HG03108 (cell line): Measurements from ENCODE around the gene CFAP97.
"Not testable (repeated sequence)": the region's sequence is repeated elsewhere in the genome, so short reads cannot be mapped to it uniquely, and the experiment has no call there.

Source experiments
- ATAC-seq: cut with Tn5 transposase; IDR thresholded peaks from one replicate; pipeline ENCODE4 v1.9.1; 2021; ENCODE audit warnings: moderate library complexity; ENCODE audit not compliant: unreplicated experiment

Gene CFAP97

GRCh38 chr4:185142912-185143600, 60.7 kb downstream of the CFAP97 start, which contains the start of gene SLC25A4:
Gene SLC25A4 (plus strand): TSS chr4:185143266. CDS start chr4:185143373, 107 bp downstream.
- ATAC-seq: peak; percentile 96

DNA sequence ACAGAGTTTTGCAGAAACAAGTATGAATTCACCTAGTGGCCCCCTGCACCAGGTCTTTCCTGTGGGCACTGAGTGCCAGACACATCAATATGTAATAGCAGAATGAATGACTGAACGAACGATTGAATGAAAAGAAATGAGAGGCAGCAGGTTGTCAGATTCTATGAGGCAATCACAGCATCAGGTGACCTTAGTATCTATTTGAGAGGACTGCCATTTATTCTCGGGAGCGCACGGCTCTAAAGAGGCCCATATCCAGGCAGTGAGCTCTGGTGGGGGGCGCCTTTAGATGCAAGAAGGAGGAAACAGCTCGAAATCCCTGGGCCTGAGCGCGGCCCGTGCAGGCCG, 61.3 kb downstream of the CFAP97 start:
- no peak for ATAC-seq

DNA sequence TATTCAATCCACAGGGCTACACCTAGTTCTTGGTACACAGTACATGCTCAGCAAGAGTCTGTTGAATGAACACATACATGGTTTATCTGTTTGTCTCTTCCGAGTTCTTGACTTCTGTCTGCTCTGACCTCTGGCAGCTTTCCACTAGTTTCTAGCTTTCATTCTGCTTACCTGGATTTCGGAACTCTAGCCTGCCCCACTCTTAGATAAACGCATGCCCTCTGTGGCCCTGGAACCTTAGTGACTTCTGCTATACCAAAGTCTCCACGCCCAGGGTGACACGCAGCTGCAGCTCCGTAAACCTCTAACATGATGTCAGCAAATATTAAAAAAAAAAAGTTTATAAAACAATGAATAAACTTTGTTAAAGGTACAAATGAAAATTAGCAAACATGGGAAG, 62.0 kb downstream of the CFAP97 start:
- no peak for ATAC-seq

GRCh38 chr4:185139736-185140135, 64.1 kb downstream of the CFAP97 start:
- no peak for ATAC-seq

- ATAC-seq: no peak
Measured at GRCh38 chr4:185138161-185138560, 65.6 kb downstream of the CFAP97 start.

- ATAC-seq: no peak
Measured at GRCh38 chr4:185137233-185137925, 66.4 kb downstream of the CFAP97 start.

DNA sequence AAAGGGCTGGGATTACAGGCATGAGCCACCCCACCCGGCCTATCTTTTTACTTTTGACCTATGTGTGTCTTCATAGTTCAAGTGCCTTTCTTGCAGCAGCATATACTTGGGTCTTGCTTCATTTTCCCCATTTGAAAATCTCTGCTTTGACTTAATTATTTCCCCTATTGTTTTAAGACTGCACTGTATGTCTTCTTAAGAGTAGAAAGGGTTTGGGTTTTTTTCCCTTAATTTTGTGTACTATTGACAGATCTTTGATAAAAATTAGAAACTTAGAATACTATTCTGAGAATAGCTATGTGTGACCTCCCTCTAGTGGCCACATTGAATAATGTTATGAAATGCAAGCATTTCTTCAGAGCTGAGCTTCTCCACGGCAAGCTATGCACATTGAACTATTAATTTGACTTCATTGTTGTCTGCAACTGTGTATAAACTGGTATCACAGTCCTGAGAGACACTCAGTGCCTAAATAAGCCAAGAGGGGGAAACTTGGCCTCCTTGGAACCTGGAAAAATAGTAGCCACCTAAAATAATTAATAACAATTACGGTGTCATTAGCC, 69.4 kb downstream of the CFAP97 start:
- ATAC-seq: no peak

DNA sequence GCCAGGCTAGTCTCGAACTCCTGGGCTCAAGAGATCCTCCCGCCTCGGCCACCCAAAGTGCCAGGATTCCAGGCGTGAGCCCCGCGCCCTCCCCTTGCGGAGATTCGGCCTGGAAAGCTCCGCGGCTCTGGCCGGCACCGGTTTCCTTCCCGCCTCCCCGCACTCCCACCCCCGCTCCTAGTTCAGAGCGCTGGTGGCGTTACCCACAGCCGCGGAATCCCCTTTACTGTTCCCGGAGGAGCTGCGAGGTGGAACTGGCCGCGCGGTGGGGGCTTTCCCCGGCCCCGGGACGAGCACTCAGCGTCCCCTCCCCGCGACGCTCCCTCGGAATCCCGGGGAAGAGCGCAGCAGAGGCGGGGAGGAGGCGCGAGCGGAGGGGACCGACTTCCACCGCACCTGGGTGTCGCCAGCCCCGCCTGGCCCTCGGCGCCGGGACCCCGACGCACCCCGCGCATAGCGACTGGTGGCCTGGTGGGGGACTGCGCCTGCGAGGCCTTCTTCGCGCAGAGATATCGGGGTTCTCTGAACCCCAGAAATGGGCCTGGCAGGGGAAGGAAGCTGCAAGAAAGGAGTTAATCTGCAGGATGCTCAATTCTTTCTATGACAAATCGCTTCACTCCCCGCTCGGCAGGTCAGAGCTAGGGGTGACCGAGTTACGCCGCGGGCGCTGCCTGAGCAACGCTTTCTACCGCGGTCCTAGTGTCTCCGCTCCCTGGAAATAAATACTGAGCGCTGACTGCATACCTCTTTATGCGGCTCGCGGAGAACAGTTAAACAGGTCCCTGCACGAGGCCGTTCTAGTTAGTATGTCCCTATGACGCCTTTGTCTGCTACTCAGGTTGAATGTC, 75.3 kb downstream of the CFAP97 start:
- peak; percentile 55 for ATAC-seq

DNA sequence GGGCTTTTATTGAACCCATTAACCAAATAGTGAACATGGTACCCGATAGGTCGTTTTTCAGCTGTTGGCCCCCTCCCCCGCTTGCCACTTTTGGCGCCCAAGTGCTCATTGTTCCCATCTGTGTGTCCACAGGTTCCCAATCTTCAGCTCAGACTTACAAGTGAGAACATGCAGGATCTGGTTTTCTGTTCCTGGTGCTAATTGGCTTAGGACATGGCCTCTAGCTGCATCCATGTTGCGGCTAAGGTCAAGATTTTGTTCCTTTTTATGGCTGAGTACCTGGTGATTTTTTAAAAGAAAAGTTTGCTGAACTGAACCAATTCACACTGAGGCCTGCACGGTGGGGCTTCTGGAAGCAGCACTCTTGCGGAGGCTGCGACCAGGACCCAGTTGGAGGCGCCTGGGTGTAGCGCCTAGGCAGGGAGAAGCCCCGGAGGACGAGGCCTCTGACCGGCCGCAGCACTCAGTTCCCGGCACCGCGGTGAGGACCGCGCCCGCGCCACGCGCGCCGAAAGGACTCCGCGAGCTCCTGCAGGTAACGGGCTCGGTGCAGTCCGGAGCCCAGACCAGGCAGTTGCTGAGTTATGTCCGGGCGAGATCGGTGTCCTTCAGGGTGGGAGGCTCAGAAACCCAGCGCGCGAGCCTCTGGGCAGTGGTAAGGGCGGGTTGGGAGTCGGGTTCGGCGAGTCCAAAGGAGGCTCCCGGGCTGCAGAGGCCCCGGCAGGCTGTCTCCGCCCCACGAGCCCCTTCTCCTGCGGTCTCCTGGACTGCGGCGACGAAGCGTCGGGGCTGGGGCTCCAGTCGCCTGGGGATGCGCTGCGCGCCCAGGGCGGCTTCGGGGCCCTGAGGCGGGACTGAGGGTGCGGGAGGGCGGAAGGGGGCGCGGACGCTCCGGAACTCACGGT, 76.5 kb downstream of the CFAP97 start:
- no peak for ATAC-seq

- no peak for ATAC-seq
Measured at GRCh38 chr4:185124006-185124405, 79.8 kb downstream of the CFAP97 start.

DNA sequence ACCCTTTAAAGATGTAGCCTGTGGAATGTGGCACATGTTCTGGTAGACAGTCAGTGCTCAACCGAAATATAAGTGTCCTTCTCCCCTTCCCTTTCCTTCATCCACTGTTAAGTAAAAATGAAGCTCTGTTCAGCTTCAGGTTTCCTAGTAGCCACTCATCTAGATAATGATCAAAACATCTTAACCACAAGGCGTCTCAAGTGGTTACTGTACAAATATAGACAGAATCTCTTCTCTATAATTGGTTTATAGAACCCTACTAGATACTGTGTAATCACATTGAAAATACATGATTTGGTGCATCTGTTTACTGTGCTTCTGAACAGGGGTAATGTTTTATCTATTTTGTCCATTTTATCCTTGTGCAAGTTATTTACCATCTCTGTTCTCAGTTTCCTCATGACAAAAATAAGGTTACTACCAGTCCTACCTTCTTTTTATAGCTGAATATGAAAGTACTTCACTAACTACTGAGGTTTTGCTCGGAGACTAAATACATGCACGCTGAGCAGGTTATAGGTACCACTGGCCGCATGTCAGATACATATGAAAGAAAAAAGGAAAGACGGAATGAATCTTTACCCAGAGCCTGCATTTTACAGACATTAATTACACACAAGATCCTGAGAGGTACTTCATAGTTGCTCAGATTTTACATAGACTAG, 81.0 kb downstream of the CFAP97 start:
- ATAC-seq: peak; percentile 71

GRCh38 chr4:185120631-185120946, 83.2 kb downstream of the CFAP97 start:
- ATAC-seq: no peak

GRCh38 chr4:185119927-185120630, 83.7 kb downstream of the CFAP97 start:
- no peak for ATAC-seq

DNA sequence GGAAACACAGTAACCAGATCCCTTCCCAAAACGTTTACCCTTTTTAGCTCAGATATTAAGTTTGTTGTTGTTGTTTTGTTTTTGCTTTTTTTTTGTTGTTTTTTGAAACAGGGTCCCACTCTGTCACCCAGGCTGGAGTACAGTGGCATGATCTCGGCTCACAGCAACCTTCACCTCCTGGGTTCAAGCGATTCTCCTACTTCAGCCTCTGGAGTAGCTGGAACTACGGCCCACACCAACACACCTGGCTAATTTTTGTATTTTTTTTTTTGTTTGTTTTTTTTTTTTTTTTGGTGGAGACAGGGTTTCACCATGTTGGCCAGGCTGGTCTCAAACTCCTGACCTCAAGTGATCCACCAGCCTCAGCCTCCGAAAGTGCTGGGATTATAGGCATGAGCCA, 84.3 kb downstream of the CFAP97 start:
- ATAC-seq: not testable (repeated sequence)

DNA sequence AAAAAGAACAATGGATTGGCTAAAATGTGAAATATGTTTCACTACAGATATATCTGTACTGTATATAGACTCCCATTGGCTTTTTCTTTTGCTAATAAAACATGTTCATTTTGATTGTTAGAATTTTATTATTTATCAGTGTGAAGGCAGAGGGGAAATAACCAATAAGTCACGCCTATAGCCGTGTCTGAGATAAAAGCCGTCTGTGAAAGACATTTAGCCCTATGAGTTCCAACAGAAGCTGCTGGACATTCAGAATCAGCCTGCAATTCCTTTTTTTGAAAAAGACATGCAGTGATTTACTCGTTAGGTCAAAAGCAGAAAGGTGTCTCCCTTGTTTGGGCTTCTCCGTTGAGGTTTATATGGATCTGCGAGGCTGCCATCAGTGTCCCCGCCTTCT, 84.9 kb downstream of the CFAP97 start:
- no peak for ATAC-seq

GRCh38 chr4:185117300-185117934, 86.4 kb downstream of the CFAP97 start:
- no peak for ATAC-seq

GRCh38 chr4:185115827-185116232, 88.0 kb downstream of the CFAP97 start:
- no peak for ATAC-seq

GRCh38 chr4:185113340-185113739, 90.5 kb downstream of the CFAP97 start:
- ATAC-seq: no peak

DNA sequence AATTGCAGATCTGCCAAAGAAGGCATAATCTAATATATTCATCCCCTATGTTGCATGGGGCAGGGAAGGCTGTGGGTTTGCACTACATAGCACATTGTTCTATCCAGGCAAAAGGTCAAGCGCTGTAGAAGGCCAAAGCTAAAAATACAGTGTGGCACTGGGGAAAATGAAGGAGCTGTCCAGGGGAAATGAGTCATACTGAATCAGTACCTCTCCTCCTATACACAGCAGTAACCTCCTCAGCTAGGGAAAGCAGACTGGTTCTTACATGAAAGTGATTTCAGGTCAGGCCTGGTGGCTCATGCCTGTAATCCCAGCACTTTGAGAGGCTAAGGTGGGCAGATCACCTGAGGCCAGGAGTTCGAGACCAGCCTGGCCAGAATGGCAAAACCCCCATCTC, 91.7 kb downstream of the CFAP97 start:
- ATAC-seq: no peak
